Neural crest cell (in vitro differentiated cells): Measurements from ENCODE around the gene TCL1B. TPM values are rescaled to one million over a fixed set of nuclear protein-coding genes. Genes with fewer than 3 reads are reported as not detected.

Source experiments
- DNase-seq: peaks from one replicate; pipeline ENCODE4 v3.0.0; 2021; ENCODE audit warnings: low read depth, mixed read lengths, low spot score
- H3K27ac Mint-ChIP-seq: one replicate; pipeline ENCODE4 v1.8.0; 2021; ENCODE audit warnings: mild to moderate bottlenecking, mixed read lengths; ENCODE audit not compliant: unreplicated experiment
- H3K27me3 Mint-ChIP-seq: 2 replicates; pipeline ENCODE4 v1.8.0; 2021; ENCODE audit warnings: low read depth, mild to moderate bottlenecking, mixed read lengths
- H3K36me3 Mint-ChIP-seq: 2 replicates; pipeline ENCODE4 v1.8.0; 2021; ENCODE audit warnings: low read depth, mild to moderate bottlenecking, mixed read lengths
- H3K4me1 Mint-ChIP-seq: 2 replicates; pipeline ENCODE4 v1.8.0; 2021; ENCODE audit warnings: mixed read lengths
- H3K4me3 Mint-ChIP-seq: one replicate; pipeline ENCODE4 v1.8.0; 2021; ENCODE audit warnings: mild to moderate bottlenecking, mixed read lengths
- H3K9me3 Mint-ChIP-seq: 2 replicates; pipeline ENCODE4 v1.8.0; 2021; ENCODE audit warnings: mixed read lengths
- CTCF ChIP-seq: fragments of 200-600 bp; sonication (generic); conservative IDR thresholded peaks from 2 replicates; pipeline ENCODE4 v1.5.0; 2021; ENCODE audit warnings: antibody characterized with exemption, mild to moderate bottlenecking
- total RNA-seq: library from RNA; stranded (reverse); gene quantifications from 2 replicates; pipeline ENCODE4 v1.2.1, GENCODE V29; 2021

The TCL1B gene
- total RNA-seq, 1 donor from 2014 or later: not detected

GRCh38 chr14:95741781-95742180 is 55.6 kb downstream of the TCL1B start:
- Mint-ChIP-seq H3K9me3 (no peaks in the 10 kb centered on the region), H3K27ac (no peak overlapping the region), H3K4me3 (no peak overlapping the region), H3K36me3 (no peaks in the 10 kb centered on the region), H3K27me3 (peaks cover 8% of the 10 kb centered on the region), H3K4me1 (no peaks in the 10 kb centered on the region)
- TF ChIP-seq CTCF: no peak
- no peak for DNase-seq

Other genes starting within 250 kb of the TCL1B start
- 0.82 and 0.96 TPM in 2 replicates for gene SYNE3, start 169.8 kb upstream of the TCL1B start, total RNA-seq
- 62.8 and 69.3 TPM in 2 replicates for gene GLRX5, start 151.4 kb upstream of the TCL1B start, total RNA-seq
- gene TCL1A, start 27.7 kb downstream of the TCL1B start, total RNA-seq: not detected in 2 replicates
- 4.4 and 4.7 TPM in 2 replicates for gene TUNAR, start 190.4 kb downstream of the TCL1B start, total RNA-seq